HG03469 (cell line): Measurements from ENCODE around the gene TCAIM.
"Not testable (repeated sequence)": the region's sequence is repeated elsewhere in the genome, so short reads cannot be mapped to it uniquely, and the experiment has no call there.

ENCODE experiments used
- ATAC-seq: cut with Tn5 transposase; IDR thresholded peaks from one replicate; pipeline ENCODE4 v1.9.1; 2021; ENCODE audit warnings: mild to moderate bottlenecking, moderate library complexity, moderate number of reproducible peaks; ENCODE audit not compliant: unreplicated experiment

The TCAIM gene

GRCh38 chr3:44343421-44343820, 4.9 kb downstream of the TCAIM start:
- ATAC-seq: no peak

- not testable (repeated sequence) for ATAC-seq
Observed at GRCh38 chr3:44346590-44346989, 8.0 kb downstream of the TCAIM start.

- ATAC-seq: no peak
Observed at GRCh38 chr3:44348993-44349392, 10.4 kb downstream of the TCAIM start.

GRCh38 chr3:44353355-44353924, 14.9 kb downstream of the TCAIM start:
- ATAC-seq: no peak

- ATAC-seq: no peak
Observed at GRCh38 chr3:44355362-44356033, 16.9 kb downstream of the TCAIM start.

GRCh38 chr3:44359146-44359751, 20.7 kb downstream of the TCAIM start:
- ATAC-seq: no peak

GRCh38 chr3:44363591-44363990, 25.0 kb downstream of the TCAIM start:
- no peak for ATAC-seq

- ATAC-seq: no peak
Observed at GRCh38 chr3:44365952-44366351, 27.4 kb downstream of the TCAIM start.

- no peak for ATAC-seq
Observed at GRCh38 chr3:44375450-44375849, 36.9 kb downstream of the TCAIM start.

- no peak for ATAC-seq
Observed at GRCh38 chr3:44387404-44387803, 48.8 kb downstream of the TCAIM start.

GRCh38 chr3:44392489-44392888, 53.9 kb downstream of the TCAIM start:
- ATAC-seq: no peak

- no peak for ATAC-seq
Observed at GRCh38 chr3:44395714-44396113, 57.1 kb downstream of the TCAIM start.

GRCh38 chr3:44396200-44397171, 57.9 kb downstream of the TCAIM start:
- ATAC-seq: no peak

- ATAC-seq: not testable (repeated sequence)
Observed at GRCh38 chr3:44398271-44398670, 59.7 kb downstream of the TCAIM start.

GRCh38 chr3:44398853-44399252, 60.3 kb downstream of the TCAIM start:
- ATAC-seq: no peak

- ATAC-seq: no peak
Observed at GRCh38 chr3:44400771-44401170, 62.2 kb downstream of the TCAIM start.

- ATAC-seq: no peak
Observed at GRCh38 chr3:44402548-44402947, 64.0 kb downstream of the TCAIM start.

GRCh38 chr3:44409640-44410410, 71.3 kb downstream of the TCAIM start:
- no peak for ATAC-seq

GRCh38 chr3:44411031-44411645, 72.6 kb downstream of the TCAIM start:
- no peak for ATAC-seq

GRCh38 chr3:44412365-44412764, 73.8 kb downstream of the TCAIM start:
- ATAC-seq: no peak
